ENCODE measurements around the gene RPL39.
"Not testable (repeated sequence)": the region's sequence is repeated elsewhere in the genome, so short reads cannot be mapped to it uniquely, and the experiment has no call there.

Gene RPL39

GRCh38 chrX:119763181-119763580 lies 28.2 kb downstream of the RPL39 start:
- no peak for DNase-seq (ENCODE audit: low read depth in 2 of 2)

GRCh38 chrX:119762718-119763117 lies 28.7 kb downstream of the RPL39 start:
- no peak for DNase-seq (ENCODE audit: low read depth in 2 of 2)

- no peak for DNase-seq (ENCODE audit: low read depth in 2 of 2)
Measured at GRCh38 chrX:119760026-119760877, 31.2 kb downstream of the RPL39 start.

- DNase-seq (ENCODE audit: low read depth in 2 of 2): no peak
Measured at GRCh38 chrX:119759248-119759766, 32.1 kb downstream of the RPL39 start.

- DNase-seq (ENCODE audit: low read depth in 2 of 2): no peak
Measured at GRCh38 chrX:119758731-119759247, 32.6 kb downstream of the RPL39 start.

- DNase-seq (ENCODE audit: low read depth in 2 of 2): no peak
Measured at GRCh38 chrX:119757979-119758730, 33.3 kb downstream of the RPL39 start, which contains the start of gene SOWAHD. SOWAHD (plus strand) TSS chrX:119758588; CDS start chrX:119758668, 80 bp downstream.

- no peak for DNase-seq (ENCODE audit: low read depth in 2 of 2)
Measured at GRCh38 chrX:119757646-119757978, 33.8 kb downstream of the RPL39 start.

GRCh38 chrX:119756926-119757635 lies 34.3 kb downstream of the RPL39 start:
- DNase-seq (ENCODE audit: low read depth in 2 of 2): no peak

GRCh38 chrX:119755981-119756533 lies 35.4 kb downstream of the RPL39 start:
- DNase-seq (ENCODE audit: low read depth in 2 of 2): no peak

- no peak for DNase-seq (ENCODE audit: low read depth in 2 of 2)
Measured at GRCh38 chrX:119753639-119754257, 37.7 kb downstream of the RPL39 start.

GRCh38 chrX:119753001-119753400 lies 38.4 kb downstream of the RPL39 start:
- DNase-seq (ENCODE audit: low read depth in 2 of 2): no peak

GRCh38 chrX:119750751-119751150 lies 40.7 kb downstream of the RPL39 start:
- DNase-seq (ENCODE audit: low read depth in 2 of 2): not testable (repeated sequence)

GRCh38 chrX:119750131-119750530 lies 41.3 kb downstream of the RPL39 start:
- DNase-seq (ENCODE audit: low read depth in 2 of 2): not testable (repeated sequence)

GRCh38 chrX:119745283-119745848 lies 46.1 kb downstream of the RPL39 start:
- no peak for DNase-seq (ENCODE audit: low read depth in 2 of 2)

- DNase-seq (ENCODE audit: low read depth in 2 of 2): no peak
Measured at GRCh38 chrX:119738742-119739141, 52.7 kb downstream of the RPL39 start.

All from stimulated activated CD8-positive, alpha-beta memory T cell treated with anti-CD3 and anti-CD28 coated beads, Interleukin-7, amount 100 ng/mL, for 1 hour (primary cell).